Adrenal gland (tissue), 5 donors: ENCODE measurements around the gene CBLL1.

ENCODE experiments used
- POLR2A ChIP-seq, 2 donors: fragments of 450-650 bp; IDR thresholded peaks; one replicate each; pipeline ENCODE4 v1.6.1; 2017; ENCODE audit warnings: antibody characterized with exemption in 2 of 2, mild to moderate bottlenecking in 2 of 2, moderate library complexity in 1 of 2
- TF ChIP-seq, protein P1 (sequence below), 6 experiments: fragments of 450-650 bp in 4 of 6; fragments of 200-600 bp in 2 of 6; sonication (generic) in 1 of 6; IDR thresholded peaks; 1 replicate in 5 of 6; 2 replicates in 1 of 6; pipeline versions ENCODE4 v1.5.1 to v1.8.0; 2016 to 2021; ENCODE audit warnings: antibody characterized with exemption in 6 of 6, mild to moderate bottlenecking in 2 of 6, moderate library complexity in 1 of 6
- donor health status: DM: no; HTN: no; CAD: no.

DNA sequence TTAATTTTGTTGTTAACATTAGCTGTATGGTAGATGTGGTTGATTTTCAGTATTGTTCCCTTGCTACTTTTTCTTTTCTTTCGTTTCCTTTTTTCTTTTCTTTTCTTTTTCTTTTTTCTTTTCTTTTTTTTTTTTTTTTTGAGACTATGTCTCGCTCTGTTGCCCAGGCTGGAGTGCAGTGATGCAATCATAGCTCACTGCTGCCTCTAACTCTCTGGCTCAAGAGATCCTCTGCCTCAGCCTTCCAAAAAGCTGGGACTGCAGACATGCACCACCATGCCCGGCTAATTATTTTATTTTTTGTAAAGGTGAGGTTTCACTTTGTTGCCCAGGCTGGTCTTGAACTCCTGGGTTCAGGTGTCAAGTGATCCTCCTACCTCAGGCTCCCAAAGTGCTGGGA lies 44.7 kb downstream of the CBLL1 start:
- TF ChIP-seq, protein P1, sequence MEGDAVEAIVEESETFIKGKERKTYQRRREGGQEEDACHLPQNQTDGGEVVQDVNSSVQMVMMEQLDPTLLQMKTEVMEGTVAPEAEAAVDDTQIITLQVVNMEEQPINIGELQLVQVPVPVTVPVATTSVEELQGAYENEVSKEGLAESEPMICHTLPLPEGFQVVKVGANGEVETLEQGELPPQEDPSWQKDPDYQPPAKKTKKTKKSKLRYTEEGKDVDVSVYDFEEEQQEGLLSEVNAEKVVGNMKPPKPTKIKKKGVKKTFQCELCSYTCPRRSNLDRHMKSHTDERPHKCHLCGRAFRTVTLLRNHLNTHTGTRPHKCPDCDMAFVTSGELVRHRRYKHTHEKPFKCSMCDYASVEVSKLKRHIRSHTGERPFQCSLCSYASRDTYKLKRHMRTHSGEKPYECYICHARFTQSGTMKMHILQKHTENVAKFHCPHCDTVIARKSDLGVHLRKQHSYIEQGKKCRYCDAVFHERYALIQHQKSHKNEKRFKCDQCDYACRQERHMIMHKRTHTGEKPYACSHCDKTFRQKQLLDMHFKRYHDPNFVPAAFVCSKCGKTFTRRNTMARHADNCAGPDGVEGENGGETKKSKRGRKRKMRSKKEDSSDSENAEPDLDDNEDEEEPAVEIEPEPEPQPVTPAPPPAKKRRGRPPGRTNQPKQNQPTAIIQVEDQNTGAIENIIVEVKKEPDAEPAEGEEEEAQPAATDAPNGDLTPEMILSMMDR (IDR thresholded peaks at IDR 0.05): no peak
- TF ChIP-seq POLR2A (IDR thresholded peaks at IDR 0.05): no peak
